Amygdala (tissue), 56 donors: ENCODE results near the gene SLC24A3.

Experiments
- DNase-seq, 56 donors: peaks; one replicate each; lab custom pipeline; 2025; lab: John Stamatoyannopoulos, UW

SLC24A3 gene

GRCh38 chr20:19412254-19412653 is 199.8 kb downstream of the SLC24A3 start:
- DNase-seq: no peak

GRCh38 chr20:19414600-19414999 is 202.2 kb downstream of the SLC24A3 start:
- no peak for DNase-seq

GRCh38 chr20:19415786-19416185 is 203.3 kb downstream of the SLC24A3 start:
- no peak for DNase-seq

GRCh38 chr20:19416627-19417026 is 204.2 kb downstream of the SLC24A3 start:
- no peak for DNase-seq

GRCh38 chr20:19419396-19419795 is 207.0 kb downstream of the SLC24A3 start:
- no peak for DNase-seq

GRCh38 chr20:19423097-19423899 is 210.9 kb downstream of the SLC24A3 start:
- DNase-seq: no peak

- DNase-seq: no peak
Observed at GRCh38 chr20:19423900-19424620, 211.6 kb downstream of the SLC24A3 start.

- no peak for DNase-seq
Observed at GRCh38 chr20:19426356-19426755, 213.9 kb downstream of the SLC24A3 start.

GRCh38 chr20:19427480-19427879 is 215.0 kb downstream of the SLC24A3 start:
- no peak for DNase-seq

- DNase-seq: no peak
Observed at GRCh38 chr20:19427913-19428312, 215.5 kb downstream of the SLC24A3 start.

- no peak for DNase-seq
Observed at GRCh38 chr20:19428324-19428723, 215.9 kb downstream of the SLC24A3 start.

- no peak for DNase-seq
Observed at GRCh38 chr20:19429538-19429937, 217.1 kb downstream of the SLC24A3 start.

- no peak for DNase-seq
Observed at GRCh38 chr20:19430641-19431315, 218.3 kb downstream of the SLC24A3 start.

GRCh38 chr20:19431316-19431700 is 218.9 kb downstream of the SLC24A3 start:
- DNase-seq: no peak

GRCh38 chr20:19431906-19432305 is 219.5 kb downstream of the SLC24A3 start:
- no peak for DNase-seq

- DNase-seq: no peak
Observed at GRCh38 chr20:19433371-19434350, 221.2 kb downstream of the SLC24A3 start.

- DNase-seq: no peak
Observed at GRCh38 chr20:19435316-19435715, 222.9 kb downstream of the SLC24A3 start.

- DNase-seq: no peak
Observed at GRCh38 chr20:19435821-19436220, 223.4 kb downstream of the SLC24A3 start.

- no peak for DNase-seq
Observed at GRCh38 chr20:19438488-19438887, 226.0 kb downstream of the SLC24A3 start.
